Thoracic aorta (tissue), 2 donors: Measurements from ENCODE around the gene FXYD7. TPM values are rescaled to one million over a fixed set of nuclear protein-coding genes. Genes with fewer than 3 reads are reported as not detected.

ENCODE experiments used
- ATAC-seq: fragments of 150-250 bp; one replicate; pipeline ENCODE4 v1.8.0; 2017; ENCODE audit warnings: low read depth; ENCODE audit not compliant: insufficient number of reproducible peaks, low FRiP score
- DNase-seq: peaks from one replicate; pipeline ENCODE4 v3.0.0-alpha.2; 2020; ENCODE audit warnings: low spot score
- H3K27ac ChIP-seq, 2 donors: fragments of 200-600 bp; sonication (generic); 1 replicate in 1 of 2; 2 replicates in 1 of 2; pipeline ENCODE4 v1.5.1; 2016; ENCODE audit warnings: mild to moderate bottlenecking in 2 of 2, moderate library complexity in 2 of 2
- H3K27me3 ChIP-seq: fragments of 200-600 bp; sonication (generic); replicated peaks from 2 replicates; pipeline ENCODE4 v1.6.0; 2016; ENCODE audit warnings: mild to moderate bottlenecking; ENCODE audit not compliant: insufficient read depth
- H3K36me3 ChIP-seq: fragments of 200-600 bp; sonication (generic); one replicate; pipeline ENCODE4 v1.5.1; 2016
- H3K4me1 ChIP-seq, 2 donors: fragments of 200-600 bp; sonication (generic); 1 replicate in 1 of 2; 2 replicates in 1 of 2; pipeline versions ENCODE4 v1.5.1 to v1.6.0; 2016; ENCODE audit warnings: low read depth in 2 of 2, mild to moderate bottlenecking in 1 of 2; ENCODE audit not compliant: control insufficient read depth in 1 of 2
- H3K4me3 ChIP-seq: fragments of 200-600 bp; sonication (generic); 2 replicates; pipeline ENCODE4 v1.5.1; 2016; ENCODE audit warnings: mild to moderate bottlenecking
- H3K9me3 ChIP-seq: fragments of 200-600 bp; sonication (generic); 2 replicates; pipeline ENCODE4 v1.5.1; 2016
- CTCF ChIP-seq: fragments of 200-600 bp; sonication (generic); IDR thresholded peaks from one replicate; pipeline ENCODE4 v1.5.1; 2019; ENCODE audit warnings: antibody characterized with exemption
- total RNA-seq, 2 donors: library from RNA; depleted of rRNA; stranded (reverse); fragments of >200 nt; gene quantifications; one replicate each; pipeline versions ENCODE4 v1.1.0 to v1.2.3, GENCODE V29; 2016

Gene FXYD7
- total RNA-seq, 2 donors from 2014 or later = not detected

- H3K4me1 ChIP-seq = no peaks in the 10 kb centered on the region
- no peak for ATAC-seq
These were observed 35.5 kb upstream of the FXYD7 start for GRCh38 chr19:35107545-35107944.

GRCh38 chr19:35108730-35109129 lies 34.3 kb upstream of the FXYD7 start:
- ATAC-seq = no peak
- no peak for DNase-seq
- Histone ChIP-seq H3K27ac (no peak overlapping the region), H3K4me3 (no peak overlapping the region), H3K9me3 (no peaks in the 10 kb centered on the region), H3K36me3 (no peaks in the 10 kb centered on the region), H3K27me3 (no peaks in the 10 kb centered on the region), H3K4me1 (no peaks in the 10 kb centered on the region)
- no peak for TF ChIP-seq CTCF

More at GRCh38 chr19:35107545-35107944, 35.5 kb upstream of the FXYD7 start:
- TF ChIP-seq CTCF = no peak
- Histone ChIP-seq H3K27me3 (no peaks in the 10 kb centered on the region), H3K4me3 (no peak overlapping the region), H3K9me3 (no peaks in the 10 kb centered on the region), H3K36me3 (no peaks in the 10 kb centered on the region), H3K27ac (no peak overlapping the region)
- no peak for DNase-seq

GRCh38 chr19:35109395-35110112 lies 33.5 kb upstream of the FXYD7 start:
- DNase-seq = no peak
- H3K27me3 ChIP-seq = no peaks in the 10 kb centered on the region
- TF ChIP-seq CTCF = no peak
- no peak for ATAC-seq
- no peaks in the 10 kb centered on the region for H3K9me3 ChIP-seq
- H3K4me1 ChIP-seq = peaks cover 0 to 3% of the 10 kb centered on the region in 2 donors
- H3K4me3 ChIP-seq = no peak overlapping the region
- no peak overlapping the region for H3K27ac ChIP-seq
- H3K36me3 ChIP-seq = no peaks in the 10 kb centered on the region

GRCh38 chr19:35110974-35111373 lies 32.1 kb upstream of the FXYD7 start:
- no peak overlapping the region for H3K27ac ChIP-seq
- H3K9me3 ChIP-seq = no peaks in the 10 kb centered on the region
- H3K4me1 ChIP-seq = peaks cover 3 to 6% of the 10 kb centered on the region in 2 donors
- H3K27me3 ChIP-seq = no peaks in the 10 kb centered on the region
- H3K4me3 ChIP-seq = no peak overlapping the region
- TF ChIP-seq CTCF = no peak
- no peak for ATAC-seq
- H3K36me3 ChIP-seq = no peaks in the 10 kb centered on the region
- DNase-seq = no peak

GRCh38 chr19:35112995-35113688 lies 29.9 kb upstream of the FXYD7 start:
- H3K4me1 ChIP-seq = peaks cover 3 to 6% of the 10 kb centered on the region in 2 donors
- TF ChIP-seq CTCF = no peak
- ATAC-seq (no peak), DNase-seq (no peak)
- no peaks in the 10 kb centered on the region for H3K9me3 ChIP-seq
- H3K36me3 ChIP-seq = no peaks in the 10 kb centered on the region
- no peak overlapping the region for H3K4me3 ChIP-seq
- H3K27ac ChIP-seq = no peak overlapping the region
- no peaks in the 10 kb centered on the region for H3K27me3 ChIP-seq
